T follicular helper cell (primary cell): ENCODE data around the gene GMDS.
A peak's percentile ranks its signal among the peaks of the same experiment; 100 is the strongest.

Experiments used
- DNase-seq: peaks from one replicate; pipeline ENCODE4 v3.0.0-alpha.2; 2020; ENCODE audit warnings: low read depth

GMDS gene

GRCh38 chr6:2240961-2241360 is 4.4 kb downstream of the GMDS start:
- no peak for DNase-seq

GRCh38 chr6:2237001-2237400 is 8.4 kb downstream of the GMDS start:
- no peak for DNase-seq

GRCh38 chr6:2235777-2236495 is 9.5 kb downstream of the GMDS start:
- DNase-seq = no peak

- no peak for DNase-seq
Measured at GRCh38 chr6:2232445-2232844, 13.0 kb downstream of the GMDS start.

- no peak for DNase-seq
Measured at GRCh38 chr6:2231438-2231837, 14.0 kb downstream of the GMDS start.

DNA sequence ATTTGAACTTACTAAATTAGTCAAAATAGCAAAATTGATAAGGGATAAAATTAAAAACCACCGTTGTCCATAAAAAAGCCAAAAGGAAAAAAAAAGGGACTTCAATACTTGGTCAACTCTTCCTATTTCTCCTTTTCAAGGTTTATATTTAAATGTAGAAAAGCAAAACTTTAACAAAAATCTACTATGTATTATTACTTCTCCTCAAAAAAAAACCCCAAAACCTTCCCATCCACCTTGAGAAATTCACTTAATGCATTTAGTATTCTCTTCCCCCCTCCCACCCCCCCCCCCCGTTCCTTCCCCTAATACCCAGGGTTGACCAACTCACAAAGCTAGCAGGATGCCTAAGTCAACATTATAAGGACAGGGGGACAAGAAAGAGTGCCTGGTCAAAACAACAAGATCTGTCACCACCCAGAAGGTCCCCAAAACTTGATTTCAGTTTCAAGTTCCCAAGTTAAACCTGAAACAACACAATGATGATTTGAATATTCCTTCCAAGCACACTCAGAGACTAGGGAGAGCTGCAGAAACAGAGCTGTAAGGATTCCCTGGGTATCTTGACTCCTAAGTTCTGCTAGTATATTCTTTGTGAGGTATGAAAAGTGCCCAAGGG is 14.6 kb downstream of the GMDS start:
- no peak for DNase-seq

- DNase-seq = no peak
Measured at GRCh38 chr6:2229742-2230141, 15.7 kb downstream of the GMDS start.

- no peak for DNase-seq
Measured at GRCh38 chr6:2229039-2229438, 16.4 kb downstream of the GMDS start.

DNA sequence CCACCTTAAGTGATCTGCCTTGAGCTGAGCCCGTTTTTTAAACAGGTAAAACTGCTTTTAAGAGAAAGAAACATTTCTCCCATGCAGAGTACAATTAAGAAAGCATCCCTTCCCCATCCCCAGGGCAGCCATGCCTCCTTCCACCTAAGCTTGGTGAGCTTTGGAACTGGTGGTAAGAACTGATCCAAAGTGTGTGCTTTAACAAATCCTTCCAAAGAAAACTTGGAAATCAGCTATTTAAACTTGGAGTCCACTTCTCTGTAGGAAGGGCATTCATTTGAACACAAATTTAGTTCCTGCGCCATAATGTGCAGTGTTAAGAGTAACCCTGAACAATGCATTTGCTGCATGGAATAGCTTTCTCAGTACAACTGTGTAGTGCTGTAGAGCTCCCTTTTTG is 17.0 kb downstream of the GMDS start:
- DNase-seq = no peak

GRCh38 chr6:2226775-2227174 is 18.6 kb downstream of the GMDS start:
- no peak for DNase-seq

DNA sequence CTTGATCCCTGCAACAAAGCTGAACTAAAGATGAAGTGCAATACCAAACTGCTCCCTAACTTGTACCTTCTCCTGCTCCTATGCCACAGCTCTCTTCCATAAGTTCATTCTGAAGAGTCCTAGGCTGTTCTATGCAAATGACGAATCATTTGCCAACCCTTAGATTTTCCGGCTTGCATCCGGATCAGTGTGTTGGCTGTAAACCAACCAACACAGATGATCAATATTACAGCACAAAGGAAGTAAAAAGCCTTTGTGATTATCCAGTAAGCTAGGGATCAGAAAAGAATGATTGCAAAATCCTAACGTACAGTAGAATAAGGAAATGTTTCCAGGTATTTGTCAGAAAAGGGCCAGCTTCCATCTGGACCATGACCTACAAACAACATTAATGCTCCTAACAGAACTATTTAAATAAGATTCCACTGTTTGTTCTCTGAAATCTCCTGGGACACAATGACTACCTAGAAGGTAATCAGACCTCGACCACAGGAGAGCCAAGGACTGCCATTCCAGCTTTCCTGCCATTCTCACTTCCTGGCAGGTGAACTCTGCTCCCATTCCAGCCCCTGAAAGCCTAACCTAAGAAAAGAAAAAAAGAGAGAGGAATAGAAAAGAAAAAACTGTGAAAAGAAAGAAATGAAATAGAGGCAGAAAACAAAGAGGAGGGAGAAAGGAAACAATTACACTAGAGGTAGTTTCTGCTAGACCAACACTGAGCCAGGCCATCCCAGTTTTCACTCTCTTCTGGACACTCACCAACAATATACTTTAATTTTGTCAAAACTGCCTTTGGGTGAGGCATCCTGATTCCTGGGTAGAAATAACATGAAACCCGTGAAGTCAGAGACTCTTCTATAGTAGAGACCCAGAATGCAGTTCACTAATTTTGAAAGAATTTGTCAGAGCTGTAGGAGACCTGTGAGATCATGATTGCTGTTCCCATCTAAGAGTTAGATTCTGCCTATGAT is 19.7 kb downstream of the GMDS start:
- DNase-seq = no peak

DNA sequence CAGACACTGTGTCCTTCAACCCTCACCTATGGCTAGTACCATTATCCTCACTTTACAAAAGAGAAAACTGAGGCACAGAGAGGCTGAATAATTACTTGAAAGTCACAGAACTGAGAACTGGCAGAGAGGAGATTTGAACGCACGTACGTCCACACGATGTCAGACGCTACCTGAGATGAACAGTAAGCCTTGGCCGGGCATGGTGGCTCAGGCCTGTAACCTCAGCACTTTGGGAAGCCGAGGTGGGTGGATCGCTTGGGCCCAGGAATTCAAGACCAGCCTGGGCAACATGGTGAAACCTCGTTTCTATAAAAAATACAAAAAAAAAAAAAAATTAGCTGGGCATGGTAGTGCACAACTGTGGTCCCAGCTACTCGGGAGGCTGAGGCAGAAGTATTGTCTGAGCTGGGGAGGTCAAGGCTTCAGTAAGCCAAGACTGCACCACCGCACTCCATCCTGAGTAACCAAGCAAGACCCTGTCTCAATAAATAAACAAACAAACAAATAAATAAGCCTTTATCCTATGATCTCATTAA is 20.5 kb downstream of the GMDS start:
- DNase-seq = no peak

- DNase-seq = no peak
Measured at GRCh38 chr6:2222275-2222842, 23.0 kb downstream of the GMDS start.

GRCh38 chr6:2221726-2222274 is 23.6 kb downstream of the GMDS start:
- DNase-seq = no peak

- no peak for DNase-seq
Measured at GRCh38 chr6:2220154-2220553, 25.3 kb downstream of the GMDS start.

DNA sequence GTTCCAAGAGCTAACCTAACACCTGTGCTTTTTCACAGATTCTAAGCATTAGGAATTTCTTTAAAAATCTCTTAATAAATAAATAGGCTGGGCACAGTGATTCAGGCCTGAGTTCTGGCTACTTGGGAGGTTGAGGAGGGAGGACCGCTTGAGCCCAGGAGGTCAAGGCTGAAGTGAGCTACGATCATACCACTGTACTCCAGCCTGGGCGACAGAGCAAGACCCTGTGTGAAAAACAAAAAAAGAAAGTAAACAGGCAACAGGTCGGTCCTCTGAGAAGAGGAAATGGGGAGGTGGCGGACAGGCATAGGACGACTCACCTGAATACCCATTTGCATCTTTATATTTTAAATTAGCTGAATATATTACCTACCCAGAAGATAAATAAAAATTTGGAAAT is 26.5 kb downstream of the GMDS start:
- no peak for DNase-seq

- DNase-seq = no peak
Measured at GRCh38 chr6:2216794-2217383, 28.5 kb downstream of the GMDS start.

DNA sequence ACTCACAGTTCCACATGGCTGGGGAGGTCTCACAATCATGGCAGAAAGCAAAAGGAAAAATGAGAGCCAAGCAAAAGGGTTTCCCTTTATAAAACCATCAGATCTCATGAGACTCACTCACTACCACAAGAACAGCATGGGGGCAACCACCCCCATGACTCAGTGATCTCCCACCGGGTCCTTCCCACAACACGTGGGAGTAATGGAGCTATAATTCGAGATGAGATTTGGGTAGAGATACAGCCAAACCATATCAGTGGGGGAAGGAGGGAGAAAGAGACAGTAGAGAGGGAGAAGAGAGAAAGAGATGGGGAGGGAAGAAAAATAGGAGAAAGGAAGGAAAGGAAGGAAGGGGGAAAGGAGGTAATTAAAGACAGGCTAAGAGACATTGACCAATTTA is 30.1 kb downstream of the GMDS start:
- no peak for DNase-seq

DNA sequence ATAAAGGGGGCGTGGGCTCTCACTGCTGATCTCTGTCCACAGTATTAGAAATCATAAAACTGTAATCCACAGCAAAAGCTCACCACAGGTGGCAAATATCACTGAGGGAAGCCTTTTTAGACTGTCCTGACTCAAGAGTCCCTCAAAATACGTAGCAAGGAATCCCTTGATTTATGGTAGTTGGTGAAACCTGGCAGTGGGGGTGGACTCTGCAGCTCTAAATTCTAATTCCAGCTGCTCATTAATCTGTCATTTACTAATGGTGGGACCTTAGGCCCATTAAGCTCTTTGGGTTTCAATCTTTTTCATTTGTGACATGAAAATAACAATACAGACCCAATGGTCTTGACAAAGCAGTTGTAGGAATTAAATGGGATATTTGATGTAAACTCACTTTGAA is 32.3 kb downstream of the GMDS start:
- DNase-seq = no peak

DNA sequence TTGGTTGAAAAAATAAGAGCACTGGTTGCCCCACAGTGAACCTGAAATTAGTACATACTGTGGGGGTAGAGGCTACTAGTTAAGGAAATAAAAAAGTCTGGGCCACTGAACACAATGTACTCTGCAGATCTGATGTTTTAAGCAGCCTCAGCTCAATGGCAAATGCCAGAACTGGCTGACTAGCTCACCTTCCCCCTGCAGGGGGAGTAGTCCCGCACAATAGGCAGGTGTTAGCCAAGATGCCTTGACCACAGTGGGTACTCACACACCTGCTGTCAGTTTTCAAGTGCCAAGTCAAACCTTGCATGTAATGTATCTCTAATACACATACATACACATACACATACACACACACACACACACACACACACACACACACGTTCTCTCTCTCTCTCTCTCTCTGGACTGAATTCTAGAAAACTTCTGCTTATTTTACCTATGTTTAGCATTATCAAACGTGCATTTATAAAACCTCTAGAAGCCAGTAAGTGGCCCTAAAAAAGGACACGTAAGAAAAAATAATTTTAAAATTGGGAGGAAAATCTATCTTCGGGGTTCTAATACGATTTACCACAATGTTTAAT is 36.1 kb downstream of the GMDS start:
- DNase-seq = peak; percentile 5

GRCh38 chr6:2208468-2208867 is 36.9 kb downstream of the GMDS start:
- DNase-seq = no peak
